Endodermal cell (in vitro differentiated cells): ENCODE results near the gene NUDCD2. TPM values are rescaled to one million over a fixed set of nuclear protein-coding genes. Genes with fewer than 3 reads are reported as not detected.
A peak's percentile ranks its signal among the peaks of the same experiment; 100 is the strongest.

Experiments used
- DNase-seq: peaks from one replicate; pipeline ENCODE4 v3.0.0-alpha.2; 2017
- H3K27ac ChIP-seq: 2 replicates; pipeline ENCODE4 v1.5.1; 2013; ENCODE audit warnings: mild to moderate bottlenecking, low read depth, low read length, moderate library complexity
- H3K27me3 ChIP-seq: 2 replicates; pipeline ENCODE4 v1.6.1; 2013; ENCODE audit warnings: mild to moderate bottlenecking, low read length, moderate library complexity; ENCODE audit not compliant: insufficient read depth, control insufficient read depth, poor library complexity, severe bottlenecking
- H3K36me3 ChIP-seq: 2 replicates; pipeline ENCODE4 v1.7.0; 2013; ENCODE audit warnings: mild to moderate bottlenecking, low read length, moderate library complexity; ENCODE audit not compliant: control insufficient read depth, insufficient read depth
- H3K4me1 ChIP-seq: one replicate; pipeline ENCODE4 v1.7.0; 2013; ENCODE audit warnings: low read length; ENCODE audit not compliant: control insufficient read depth, insufficient read depth
- H3K4me3 ChIP-seq: 2 replicates; pipeline ENCODE4 v1.5.1; 2013; ENCODE audit warnings: mild to moderate bottlenecking, low read length, moderate library complexity
- H3K9ac ChIP-seq: 2 replicates; pipeline ENCODE4 v1.6.1; 2013; ENCODE audit warnings: mild to moderate bottlenecking, low read length, moderate library complexity; ENCODE audit not compliant: poor library complexity, severe bottlenecking; ENCODE audit errors: extremely low read depth
- H3K9me3 ChIP-seq: 2 replicates; pipeline ENCODE4 v1.6.1; 2013; ENCODE audit warnings: mild to moderate bottlenecking, low read length, moderate library complexity; ENCODE audit not compliant: control insufficient read depth
- H3K27ac Mint-ChIP-seq: 2 replicates; pipeline ENCODE4 v1.8.0; 2020; ENCODE audit warnings: mixed read lengths
- H3K27me3 Mint-ChIP-seq: 2 replicates; pipeline ENCODE4 v1.8.0; 2021; ENCODE audit warnings: mild to moderate bottlenecking, mixed read lengths; ENCODE audit not compliant: insufficient read depth
- H3K36me3 Mint-ChIP-seq: 2 replicates; pipeline ENCODE4 v1.8.0; 2020; ENCODE audit warnings: low read depth, mixed read lengths
- H3K4me1 Mint-ChIP-seq: 2 replicates; pipeline ENCODE4 v1.8.0; 2020; ENCODE audit warnings: mixed read lengths
- H3K4me3 Mint-ChIP-seq: 2 replicates; pipeline ENCODE4 v1.8.0; 2020; ENCODE audit warnings: mild to moderate bottlenecking, moderate library complexity, mixed read lengths
- H3K9me3 Mint-ChIP-seq: 2 replicates; pipeline ENCODE4 v1.8.0; 2020; ENCODE audit warnings: mild to moderate bottlenecking, mixed read lengths
- CTCF ChIP-seq: fragments of 200-600 bp; sonication (generic); conservative IDR thresholded peaks from 2 replicates; pipeline ENCODE4 v1.5.0; 2021; ENCODE audit warnings: antibody characterized with exemption, mild to moderate bottlenecking
- WGBS, 2 experiments: methylation state at CpG; one replicate each; pipeline versions ENCODE4 v1.1.5 to v1.1.7; 2013; ENCODE audit warnings: missing lambda C conversion rate in 2 of 2, mixed read lengths in 1 of 2; ENCODE audit not compliant: insufficient coverage in 1 of 2, insufficient read length in 1 of 2; 5-methylcytosine and 5-hydroxymethylcytosine counted together
- total RNA-seq, 2 donors: library from RNA; stranded (reverse); fragmentation: NEBNext Ultra II Directional in 1 of 2; extraction: Animal tissue kit (Norgen Biotek cat#: 25700) in 1 of 2; gene quantifications; 2 replicates in 1 of 2; 3 replicates in 1 of 2; pipeline ENCODE4 v1.2.1, GENCODE V29; 2021

The NUDCD2 gene
- total RNA-seq, 2 donors from 2014 or later: 36.0 to 73.0 TPM

- Histone ChIP-seq H3K27me3 (no peaks in the 10 kb centered on the region), H3K4me1 (peaks cover 5% of the 10 kb centered on the region), H3K36me3 (peaks cover 15% of the 10 kb centered on the region), H3K9ac (peak overlapping the region; percentile 95), H3K9me3 (no peaks in the 10 kb centered on the region), H3K27ac (no peak overlapping the region), H3K4me3 (peak overlapping the region; percentile 98)
- Mint-ChIP-seq H3K36me3 (peaks cover 25% of the 10 kb centered on the region), H3K4me3 (peak overlapping the region; percentile 84), H3K9me3 (no peaks in the 10 kb centered on the region), H3K4me1 (peaks cover 39% of the 10 kb centered on the region), H3K27me3 (no peaks in the 10 kb centered on the region), H3K27ac (peak overlapping the region; percentile 75)
- no peak for TF ChIP-seq CTCF
- no peak for DNase-seq
- WGBS, 2 experiments: 50 to 62% methylated on average over 3 to 7 of the region's 8 CpGs
These were observed 46.8 kb upstream of the NUDCD2 start for GRCh38 chr5:163506726-163507125.

- H3K4me1 ChIP-seq: peaks cover 4% of the 10 kb centered on the region
- peaks cover 39% of the 10 kb centered on the region for H3K4me1 Mint-ChIP-seq
- H3K4me3 Mint-ChIP-seq: peak overlapping the region; percentile 84
These were observed 46.2 kb upstream of the NUDCD2 start for GRCh38 chr5:163506095-163506457.

GRCh38 chr5:163505368-163506094, 45.6 kb upstream of the NUDCD2 start, which contains the start of gene MAT2B:
TSS of gene MAT2B (plus strand) at chr5:163505619. CDS start at chr5:163505687, 68 bp downstream.
- Histone ChIP-seq H3K27me3 (no peaks in the 10 kb centered on the region), H3K4me1 (peaks cover 4% of the 10 kb centered on the region), H3K9ac (peak within 1 kb of the TSS; percentile 95), H3K9me3 (no peaks in the 10 kb centered on the region), H3K27ac (peak within 1 kb of the TSS; percentile 93), H3K36me3 (peaks cover 14% of the 10 kb centered on the region), H3K4me3 (peak within 1 kb of the TSS; percentile 98)
- Mint-ChIP-seq H3K9me3 (no peaks in the 10 kb centered on the region), H3K36me3 (peaks cover 19% of the 10 kb centered on the region), H3K4me3 (peak within 1 kb of the TSS; percentile 84), H3K27me3 (no peaks in the 10 kb centered on the region), H3K4me1 (peaks cover 37% of the 10 kb centered on the region), H3K27ac (peak within 1 kb of the TSS; percentile 98)
- 0% methylated on average over 8 to 64 of the region's 64 CpGs for WGBS, 2 experiments
- peak; percentile 98 for DNase-seq
- peak; percentile 72 for TF ChIP-seq CTCF

More at GRCh38 chr5:163506095-163506457, 46.2 kb upstream of the NUDCD2 start:
- TF ChIP-seq CTCF: no peak
- Histone ChIP-seq H3K9me3 (no peaks in the 10 kb centered on the region), H3K9ac (peak overlapping the region; percentile 95), H3K36me3 (peaks cover 14% of the 10 kb centered on the region), H3K27ac (peak overlapping the region; percentile 90), H3K4me3 (peak overlapping the region; percentile 98), H3K27me3 (no peaks in the 10 kb centered on the region)
- WGBS, 2 experiments: 5 to 6% methylated on average over 6 to 9 of the region's 9 CpGs
- H3K27ac Mint-ChIP-seq: peak overlapping the region; percentile 98
- H3K27me3 Mint-ChIP-seq: no peaks in the 10 kb centered on the region
- no peaks in the 10 kb centered on the region for H3K9me3 Mint-ChIP-seq
- no peak for DNase-seq
- peaks cover 23% of the 10 kb centered on the region for H3K36me3 Mint-ChIP-seq
